K562 (cell line): ENCODE measurements around the gene TLCD1. TPM values are rescaled to one million over a fixed set of nuclear protein-coding genes. Genes with fewer than 3 reads are reported as not detected.

ENCODE experiments used
- ATAC-seq: fragments of 200-7000 bp; cut with Tn5 transposase; 3 replicates; pipeline ENCODE4 v1.9.1; 2020; ENCODE audit warnings: moderate library complexity
- Bru-seq: library from RNA; stranded (reverse); fragments of 400-500 nt; gene quantifications from one replicate; lab custom pipeline; 2021; lab: Mats Ljungman, UMichigan
- BruChase-seq, 2 experiments: library from RNA; stranded (reverse); fragments of 400-500 nt; gene quantifications; one replicate each; lab custom pipeline; 2021; lab: Mats Ljungman, UMichigan
- BruUV-seq: library from RNA; stranded (reverse); fragments of 400-500 nt; replicated peaks from 2 replicates; lab custom pipeline; 2021; lab: Mats Ljungman, UMichigan
- CTCF ChIA-PET: fragments of 300-600 bp; formaldehyde crosslinking; extraction: SDS; loops from one replicate; lab custom pipeline; 2021; ENCODE audit warnings: low intra/inter-chr PET ratio; lab: Yijun Ruan, JAX
- POLR2A ChIA-PET: fragments of 300-600, 350-650 bp; sonication (Branson Sonifier 250); formaldehyde crosslinking; extraction: SDS; loops from one replicate; lab custom pipeline; 2021; ENCODE audit warnings: antibody characterized with exemption, inconsistent platforms; lab: Yijun Ruan, JAX
- DNase-seq, 4 experiments: peaks; one replicate each; pipeline versions ENCODE4 v3.0.0 to v3.0.0-alpha.2; 2011 to 2018; ENCODE audit warnings: low spot score in 3 of 4, mixed read lengths in 3 of 4; ENCODE audit errors: extremely low read depth in 1 of 4
- FAIRE-seq: peaks from 2 replicates; lab custom pipeline; 2011; peaks lifted over from hg19 to GRCh38; lab: Jason Lieb, UNC
- H2AFZ ChIP-seq: 2 replicates; pipeline ENCODE4 v1.6.0; 2011; ENCODE audit warnings: low read depth, low read length, control low read depth, inconsistent platforms
- H3K27ac ChIP-seq: fragments of 200-600 bp; 3 replicates; pipeline ENCODE4 v1.8.0; 2011; ENCODE audit warnings: low read depth, mild to moderate bottlenecking, control low read depth, inconsistent platforms, low read length, moderate library complexity, mixed read lengths; ENCODE audit errors: extremely low read depth
- H3K27me3 ChIP-seq, 2 experiments: fragments of 300-600 bp in 1 of 2; 2 replicates in 1 of 2; 3 replicates in 1 of 2; pipeline versions ENCODE4 v1.6.0 to v1.8.0; 2011; ENCODE audit warnings: inconsistent platforms in 2 of 2, low read length in 2 of 2, mild to moderate bottlenecking in 1 of 2, mixed read lengths in 1 of 2, moderate library complexity in 1 of 2; ENCODE audit not compliant: control insufficient read depth in 2 of 2, insufficient read depth in 2 of 2
- H3K36me3 ChIP-seq: fragments of 300-600 bp; 3 replicates; pipeline ENCODE4 v1.8.0; 2011; ENCODE audit warnings: mild to moderate bottlenecking, low read length, inconsistent platforms; ENCODE audit not compliant: control insufficient read depth, insufficient read depth
- H3K4me1 ChIP-seq, 2 experiments: fragments of 200-600 bp in 1 of 2; replicated peaks in 1 of 2; 2 replicates in 1 of 2; 3 replicates in 1 of 2; pipeline versions ENCODE4 v1.5.1 to v1.8.0; 2011; ENCODE audit warnings: inconsistent platforms in 2 of 2, low read length in 2 of 2, mild to moderate bottlenecking in 1 of 2, mixed read lengths in 1 of 2, moderate library complexity in 1 of 2; ENCODE audit not compliant: control insufficient read depth in 2 of 2, insufficient read depth in 2 of 2
- H3K4me2 ChIP-seq: 2 replicates; pipeline ENCODE4 v1.6.1; 2011; ENCODE audit warnings: low read length, control low read depth, inconsistent platforms, mixed read lengths; ENCODE audit not compliant: insufficient read depth
- H3K4me3 ChIP-seq: fragments of 200-600 bp; sonication (generic), shearing (Covaris generic); 2 replicates; pipeline ENCODE4 v1.5.1; 2016; ENCODE audit warnings: control low read depth, inconsistent platforms
- H3K79me2 ChIP-seq: fragments of 200-600 bp; 3 replicates; pipeline ENCODE4 v1.8.0; 2011; ENCODE audit warnings: low read length, inconsistent platforms; ENCODE audit not compliant: control insufficient read depth, insufficient read depth
- H3K9ac ChIP-seq, 2 experiments: 2 replicates each; pipeline versions ENCODE4 v1.6.0 to v1.6.1; 2011; ENCODE audit warnings: low read depth in 2 of 2, low read length in 2 of 2, control low read depth in 1 of 2, inconsistent platforms in 1 of 2, mild to moderate bottlenecking in 1 of 2, mixed read lengths in 1 of 2; ENCODE audit not compliant: insufficient read depth in 1 of 2
- H3K9me1 ChIP-seq: one replicate; pipeline ENCODE4 v1.6.0; 2011; ENCODE audit warnings: inconsistent platforms, mild to moderate bottlenecking, low read length, moderate library complexity; ENCODE audit not compliant: control insufficient read depth, insufficient read depth
- H3K9me3 ChIP-seq: replicated peaks from 2 replicates; pipeline ENCODE4 v1.5.1; 2011; ENCODE audit warnings: low read depth, low read length, inconsistent platforms; ENCODE audit not compliant: control insufficient read depth, insufficient read depth
- H4K20me1 ChIP-seq: replicated peaks from 2 replicates; pipeline ENCODE4 v1.6.1; 2011; ENCODE audit warnings: low read length, inconsistent platforms, mixed read lengths; ENCODE audit not compliant: control insufficient read depth, insufficient read depth
- ATF1 ChIP-seq, 2 experiments: fragments of 450-650 bp in 1 of 2; IDR thresholded peaks; 2 replicates each; pipeline ENCODE4 v1.6.1; 2016; ENCODE audit warnings: missing compliant biosample characterization in 1 of 2, missing genetic modification characterization in 1 of 2
- DIDO1 ChIP-seq: fragments of 450-650 bp; IDR thresholded peaks from 2 replicates; pipeline ENCODE4 v1.6.1; 2016; ENCODE audit warnings: low read depth, missing biosample characterization, missing genetic modification characterization
- FOS ChIP-seq: IDR thresholded peaks from 3 replicates; pipeline ENCODE4 v1.6.1; 2011; ENCODE audit not compliant: insufficient read length; ENCODE audit errors: extremely low read depth
- FOXO4 ChIP-seq: fragments of 450-650 bp; formaldehyde crosslinking; IDR thresholded peaks from 2 replicates; pipeline ENCODE4 v1.4.0; 2020; ENCODE audit warnings: mild to moderate bottlenecking, moderate library complexity
- MECOM ChIP-seq: fragments of 250-450 bp; sonication (Bioruptor Pico); IDR thresholded peaks from 2 replicates; pipeline ENCODE4 v1.8.0; 2022; ENCODE audit warnings: inconsistent platforms
- MYNN ChIP-seq, 2 experiments: sonication (generic); formaldehyde crosslinking in 1 of 2; IDR thresholded peaks; 2 replicates each; pipeline versions ENCODE4 v1.5.0 to v1.6.1; 2016 to 2020; ENCODE audit warnings: antibody characterized with exemption in 1 of 2, missing genetic modification reagents in 1 of 2
- PHF8 ChIP-seq: fragments of 200-600 bp; sonication (generic); IDR thresholded peaks from 2 replicates; pipeline ENCODE4 v1.6.1; 2012; ENCODE audit warnings: mixed run types, mild to moderate bottlenecking, inconsistent platforms, low read length, moderate library complexity, borderline replicate concordance
- PURB ChIP-seq: sonication (generic); formaldehyde crosslinking; IDR thresholded peaks from 2 replicates; pipeline ENCODE4 v1.9.0; 2021; ENCODE audit warnings: low read depth, mild to moderate bottlenecking, missing genetic modification reagents
- RFX5 ChIP-seq: IDR thresholded peaks from 2 replicates; pipeline ENCODE4 v1.6.1; 2011; ENCODE audit warnings: low read depth, mild to moderate bottlenecking, improper control_type of control experiment, low read length
- TCF7L2 ChIP-seq: fragments of 150-350 bp; IDR thresholded peaks from 2 replicates; pipeline ENCODE4 v1.6.1; 2016; ENCODE audit warnings: low read depth, mild to moderate bottlenecking, low read length, moderate library complexity
- ZFP1 ChIP-seq: fragments of 450-650 bp; formaldehyde crosslinking; IDR thresholded peaks from 2 replicates; pipeline ENCODE4 v1.4.0; 2020; ENCODE audit warnings: mild to moderate bottlenecking, mixed read lengths
- ZNF639 ChIP-seq, 2 experiments: fragments of 200-800 bp in 1 of 2; sonication (Bioruptor generic) in 1 of 2; sonication (generic) in 1 of 2; formaldehyde crosslinking in 1 of 2; IDR thresholded peaks in 1 of 2; conservative IDR thresholded peaks in 1 of 2; 2 replicates each; pipeline versions ENCODE4 v1.5.0 to v1.6.1; 2016 to 2020; ENCODE audit warnings: missing compliant biosample characterization in 1 of 2, missing genetic modification characterization in 1 of 2, missing genetic modification reagents in 1 of 2
- WGBS: fragments of 100-300 bp; shearing (Covaris generic); methylation state at CpG from one replicate; pipeline ENCODE4 v1.1.6; 2016; ENCODE audit warnings: low coverage, mixed read lengths; ENCODE audit not compliant: insufficient coverage; ENCODE audit errors: missing lambda C conversion rate; 5-methylcytosine and 5-hydroxymethylcytosine counted together
- in situ Hi-C: fragments of 300-500 bp; cut with MboI; formaldehyde crosslinking; loops from 4 replicates; pipeline ENCODE4 v1.15.0; 2018; ENCODE audit warnings: inconsistent platforms, mixed read lengths
- intact Hi-C: fragments of 100-400 bp; cut with micrococcal nuclease; formaldehyde crosslinking; loops from 2 replicates; pipeline ENCODE4 v1.14.2; 2022
- long read RNA-seq, 3 experiments: library from polyadenylated mRNA in 2 of 3; library from RNA in 1 of 3; unstranded in 2 of 3; stranded (forward) in 1 of 3; transcript quantifications; one replicate each; pipeline ENCODE4 v2.0.0, GENCODE V29; 2019 to 2022
- polyA minus RNA-seq, 3 experiments: library from RNA; depleted of rRNA, polyadenylated mRNA; stranded (reverse); fragments of >200 nt; gene quantifications; 2 replicates each; pipeline ENCODE4 v1.2.3, GENCODE V29; 2011
- polyA plus RNA-seq, 8 experiments: library from polyadenylated mRNA; depleted of rRNA in 4 of 8; stranded (reverse) in 5 of 8; unstranded in 3 of 8; fragments of >200 nt; fragmentation: Nextera tagmentation in 2 of 8; fragmentation: Illumina TruSeq in 1 of 8; extraction: Ambion mirVana in 2 of 8; extraction: Trizol in 1 of 8; gene quantifications; 2 replicates each; pipeline versions ENCODE4 v1.2.1 to v1.2.3, GENCODE V29; 2011 to 2014; ENCODE audit warnings: inconsistent platforms in 1 of 8, missing spikeins in 1 of 8
- total RNA-seq, 7 experiments: library from RNA; depleted of rRNA in 6 of 7; stranded (reverse); fragments of >200 nt in 6 of 7; fragmentation: Illumina TruSeq in 2 of 7; extraction: Trizol in 2 of 7; gene quantifications; 2 replicates each; pipeline versions ENCODE4 v1.2.1 to v1.2.3, GENCODE V29; 2011 to 2021; ENCODE audit warnings: low replicate concordance in 1 of 7

Gene TLCD1
- 34.1 and 67.7 TPM in 2 replicates for total RNA-seq (2011; cell fraction: chromatin; rRNA removed; ENCODE audit: low replicate concordance)
- total RNA-seq (2011; cell fraction: nucleolus; rRNA removed), result 59.7 and 73.9 TPM in 2 replicates
- 47.7 and 50.0 TPM in 2 replicates for total RNA-seq (2011; cell fraction: nucleoplasm; rRNA removed)
- total RNA-seq (2014; rRNA removed) (15.8 and 26.0 TPM in 2 replicates), total RNA-seq (2014; rRNA removed; fragmentation: Illumina TruSeq; extraction: Trizol) (19.7 and 21.7 TPM in 2 replicates), total RNA-seq (2015; rRNA removed; fragmentation: Illumina TruSeq; extraction: Trizol) (15.7 and 18.1 TPM in 2 replicates), total RNA-seq (2021) (27.1 and 29.5 TPM in 2 replicates), polyA plus RNA-seq (2011; rRNA removed) (17.2 and 33.2 TPM in 2 replicates), polyA plus RNA-seq (2014; fragmentation: Illumina TruSeq; extraction: Trizol) (34.2 and 37.7 TPM in 2 replicates), polyA plus RNA-seq (2014; fragmentation: Nextera tagmentation; extraction: Ambion mirVana) (10 to 100 TPM in 1 of 2 experiments, 1 to 10 TPM in 1; 6.8 to 10.2 TPM), polyA plus RNA-seq (2014; rRNA removed) (25.0 and 34.7 TPM in 2 replicates), polyA minus RNA-seq (2011; rRNA and poly(A)+ RNA removed) (15.8 and 41.3 TPM in 2 replicates), Bru-seq, nascent RNA (percentile 82 among the genes with signal in this experiment), BruChase-seq, experiment 1, labeled RNA remaining after a 2-hour chase (percentile 49 among the genes with signal in this experiment), BruChase-seq, experiment 2, labeled RNA remaining after a 6-hour chase (percentile 51 among the genes with signal in this experiment)
- 28.5 and 69.2 TPM in 2 replicates for polyA plus RNA-seq (2011; cell fraction: cytosol; rRNA removed)
- polyA plus RNA-seq (2011; cell fraction: nucleus; rRNA removed), result 25.3 and 42.9 TPM in 2 replicates
- 14.3 and 27.8 TPM in 2 replicates for polyA plus RNA-seq (2012)
- polyA minus RNA-seq (2011; cell fraction: cytosol; rRNA and poly(A)+ RNA removed), result 7.2 and 13.1 TPM in 2 replicates
- polyA minus RNA-seq (2011; cell fraction: nucleus; rRNA and poly(A)+ RNA removed), result 32.4 and 42.9 TPM in 2 replicates
- long read RNA-seq, experiment 1, transcript TLCD1-201 (4 exons, 1,017 nt), result major isoform, 50 of 72 reads
- long read RNA-seq, experiment 1, partial matches to known transcripts, result 3 of 72 reads
- long read RNA-seq, experiment 1, other reads (novel, unspliced or antisense), result 16 of 72 reads
- long read RNA-seq, experiment 2, transcript TLCD1-201 (4 exons, 1,017 nt), result major isoform, 28 of 38 reads
- long read RNA-seq, experiment 2, partial matches to known transcripts, result 3 of 38 reads
- long read RNA-seq, experiment 2, other reads (novel, unspliced or antisense), result 6 of 38 reads
- long read RNA-seq, experiment 3, transcript TLCD1-201 (4 exons, 1,017 nt), result major isoform, 18 of 22 reads
- long read RNA-seq, experiment 3, partial matches to known transcripts, result 1 of 22 reads
- long read RNA-seq, experiment 3, other reads (novel, unspliced or antisense), result 2 of 22 reads

- no TSS peak for BruUV-seq
- ATAC-seq (peak; percentile 57), FAIRE-seq (no peak), DNase-seq (peak in 2 of 4 experiments; percentile 87 to 94)
- peak within 1 kb of the TSS; percentile 97 to 100 for H3K9ac ChIP-seq
- H3K9me3 ChIP-seq, result no peaks in the 10 kb centered on the region
- in situ Hi-C loops (no loop called here), intact Hi-C loops (loop anchor here (2.0 to 10.0 kb wide), 7 partner anchors 86 to 389 kb away; partner anchors contain the start of genes DHRS13 and SPAG5)
- CTCF ChIA-PET, result interaction anchor here (1.1 to 3.9 kb wide), 7 partner anchors 17 to 227 kb away, joined by 3 to 117 read pairs (median 14); partner anchors contain the start of genes DHRS13 and TRAF4
- peaks cover 44% of the 10 kb centered on the region for H3K36me3 ChIP-seq
- no peaks in the 10 kb centered on the region for H3K9me1 ChIP-seq
- POLR2A ChIA-PET, result interaction anchor here (0.5 to 11.1 kb wide), 32 partner anchors 9 to 568 kb away, joined by 3 to 367 read pairs (median 4); partner anchors contain the start of genes DHRS13, NUFIP2, PHF12 and PROCA1
- H3K27ac ChIP-seq, result peak within 1 kb of the TSS; percentile 97
- peak within 1 kb of the TSS; percentile 83 for H3K4me3 ChIP-seq
- H2AFZ ChIP-seq, result peak within 1 kb of the TSS; percentile 95
- peaks cover 52 to 66% of the 10 kb centered on the region in 2 experiments for H3K4me1 ChIP-seq
- peaks cover 58% of the 10 kb centered on the region for H3K79me2 ChIP-seq
- WGBS, result under 1% methylated on average over 36 of the region's 49 CpGs
- H3K4me2 ChIP-seq, result peak within 1 kb of the TSS; percentile 100
- no peaks in the 10 kb centered on the region for H3K27me3 ChIP-seq
- peaks cover 37% of the 10 kb centered on the region for H4K20me1 ChIP-seq
- TF ChIP-seq MECOM (CRISPR knock-in tag) (no peak), TCF7L2 (no peak), PURB (CRISPR knock-in tag) (no peak), DIDO1 (tag) (no peak), MYNN (IDR thresholded peaks at IDR 0.05) (no peak), MYNN (CRISPR knock-in tag; IDR thresholded peaks at IDR 0.05) (no peak), FOS (no peak), FOXO4 (no peak), ZFP1 (CRISPR knock-in tag) (no peak), PHF8 (peak; percentile 58; the same call in 1 of the 2 replicates), ATF1 (CRISPR knock-in tag; IDR thresholded peaks at IDR 0.05) (no peak), ATF1 (tag; IDR thresholded peaks at IDR 0.05) (no peak), RFX5 (no peak), ZNF639 (CRISPR knock-in tag; conservative IDR thresholded peaks at IDR 0.05 in 1 of 2, IDR thresholded peaks at IDR 0.05 in 1 of 2) (no peak)
These were observed at the start of gene TLCD1 for GRCh38 chr17:28726226-28726626. Gene TLCD1, minus strand, starts transcription at chr17:28726233. Its CDS starts 136 bp downstream, at chr17:28726097.
